H1 (cell line): ENCODE results near the gene NPBWR2. TPM values are rescaled to one million over a fixed set of nuclear protein-coding genes. Genes with fewer than 3 reads are reported as not detected.

Source experiments
- CTCF ChIA-PET: fragments of 300-600 bp; sonication (Branson Sonifier 250); formaldehyde crosslinking; loops from one replicate; lab custom pipeline; 2021; ENCODE audit not compliant: partially characterized antibody; lab: Charles Lee
- POLR2A ChIA-PET: fragments of 300-600 bp; sonication (Branson Sonifier 250); formaldehyde crosslinking; loops from one replicate; lab custom pipeline; 2021; ENCODE audit warnings: inconsistent platforms; ENCODE audit not compliant: partially characterized antibody; lab: Charles Lee
- DNase-seq, 2 experiments: peaks; one replicate each; pipeline versions ENCODE4 v3.0.0 to v3.0.0-alpha.2; 2010 to 2022; ENCODE audit warnings: low spot score in 2 of 2, low read depth in 1 of 2, mixed read lengths in 1 of 2
- FAIRE-seq: peaks from 2 replicates; lab custom pipeline; 2011; peaks lifted over from hg19 to GRCh38; lab: Jason Lieb, UNC
- H2AFZ ChIP-seq: 2 replicates; pipeline ENCODE4 v1.8.1; 2012; ENCODE audit warnings: low read length, inconsistent platforms
- H2AK5ac ChIP-seq: 2 replicates; pipeline ENCODE4 v1.6.1; 2013; ENCODE audit warnings: low read depth, low read length
- H2BK120ac ChIP-seq: replicated peaks from 2 replicates; pipeline ENCODE3; 2013; ENCODE audit warnings: low read depth, low read length, inconsistent platforms
- H2BK12ac ChIP-seq: 2 replicates; pipeline ENCODE4 v1.6.1; 2013; ENCODE audit warnings: low read depth, low read length
- H2BK15ac ChIP-seq: 2 replicates; pipeline ENCODE4 v1.6.1; 2013; ENCODE audit warnings: low read length
- H2BK20ac ChIP-seq: 2 replicates; pipeline ENCODE4 v1.6.1; 2013; ENCODE audit warnings: low read length
- H2BK5ac ChIP-seq: 2 replicates; pipeline ENCODE4 v1.6.1; 2013; ENCODE audit warnings: low read depth, low read length
- H3K14ac ChIP-seq: 2 replicates; pipeline ENCODE4 v1.6.1; 2013; ENCODE audit warnings: inconsistent platforms; ENCODE audit not compliant: insufficient read length
- H3K18ac ChIP-seq: 2 replicates; pipeline ENCODE4 v1.6.1; 2013; ENCODE audit warnings: low read length; ENCODE audit errors: extremely low read depth
- H3K23ac ChIP-seq: 2 replicates; pipeline ENCODE4 v1.6.1; 2013; ENCODE audit warnings: inconsistent platforms; ENCODE audit not compliant: insufficient read length
- H3K23me2 ChIP-seq: 2 replicates; pipeline ENCODE4 v1.6.1; 2013; ENCODE audit warnings: low read depth, low read length
- H3K27ac ChIP-seq: 2 replicates; pipeline ENCODE4 v1.6.1; 2011; ENCODE audit warnings: low read depth, low read length, inconsistent platforms
- H3K27me3 ChIP-seq, 4 experiments: replicated peaks in 1 of 4; 1 replicate in 1 of 4; 2 replicates in 3 of 4; pipeline versions ENCODE4 v1.6.1 to v1.8.1; 2011 to 2013; ENCODE audit warnings: low read length in 3 of 4, mild to moderate bottlenecking in 3 of 4, inconsistent platforms in 2 of 4, mixed read lengths in 2 of 4, moderate library complexity in 1 of 4; ENCODE audit not compliant: control insufficient read depth in 3 of 4, insufficient read depth in 3 of 4; ENCODE audit errors: extremely low read depth in 1 of 4
- H3K36me3 ChIP-seq, 4 experiments: 2 replicates each; pipeline versions ENCODE4 v1.6.1 to v1.8.1; 2011 to 2013; ENCODE audit warnings: mild to moderate bottlenecking in 4 of 4, low read length in 3 of 4, moderate library complexity in 2 of 4, control low read depth in 1 of 4, inconsistent platforms in 1 of 4; ENCODE audit not compliant: insufficient read depth in 4 of 4, control insufficient read depth in 2 of 4
- H3K4ac ChIP-seq: replicated peaks from 2 replicates; pipeline ENCODE3; 2013; ENCODE audit warnings: low read length, low read depth, mixed read lengths, inconsistent platforms; ENCODE audit not compliant: insufficient read length
- H3K4me1 ChIP-seq, 4 experiments: replicated peaks in 1 of 4; 1 replicate in 1 of 4; 2 replicates in 3 of 4; pipeline versions ENCODE4 v1.6.1 to v1.8.1; 2011 to 2013; ENCODE audit warnings: low read length in 3 of 4, inconsistent platforms in 2 of 4, mixed read lengths in 1 of 4; ENCODE audit not compliant: insufficient read depth in 4 of 4, control insufficient read depth in 3 of 4
- H3K4me2 ChIP-seq, 2 experiments: 2 replicates each; pipeline versions ENCODE4 v1.6.1 to v1.8.1; 2011 to 2013; ENCODE audit warnings: low read depth in 2 of 2, low read length in 2 of 2, control low read depth in 1 of 2, inconsistent platforms in 1 of 2, mild to moderate bottlenecking in 1 of 2; ENCODE audit not compliant: insufficient read depth in 1 of 2
- H3K4me3 ChIP-seq, 4 experiments: fragments of 200-600, 300-600 bp in 1 of 4; sonication (generic), shearing (Covaris generic), sonication (Bioruptor Twin) in 1 of 4; 2 replicates each; pipeline versions ENCODE4 v1.5.1 to v1.8.1; 2011 to 2016; ENCODE audit warnings: low read length in 4 of 4, low read depth in 3 of 4, control low read depth in 2 of 4, inconsistent platforms in 2 of 4, mild to moderate bottlenecking in 2 of 4, mixed read lengths in 1 of 4, moderate library complexity in 1 of 4; ENCODE audit not compliant: insufficient read depth in 2 of 4; ENCODE audit errors: extremely low read depth in 1 of 4
- H3K56ac ChIP-seq: replicated peaks from 2 replicates; pipeline ENCODE3; 2013; ENCODE audit warnings: low read depth, mild to moderate bottlenecking, mixed read lengths, low read length, inconsistent platforms; ENCODE audit not compliant: insufficient read length
- H3K79me1 ChIP-seq: 2 replicates; pipeline ENCODE4 v1.6.1; 2013; ENCODE audit warnings: low read depth, low read length, control low read depth
- H3K79me2 ChIP-seq, 2 experiments: 2 replicates each; pipeline versions ENCODE4 v1.6.1 to v1.8.1; 2012 to 2013; ENCODE audit warnings: low read length in 2 of 2, mild to moderate bottlenecking in 2 of 2, inconsistent platforms in 1 of 2; ENCODE audit not compliant: insufficient read depth in 2 of 2, control insufficient read depth in 1 of 2
- H3K9ac ChIP-seq, 4 experiments: replicated peaks in 1 of 4; 1 replicate in 1 of 4; 2 replicates in 3 of 4; pipeline versions ENCODE4 v1.6.1 to v1.8.1; 2011 to 2013; ENCODE audit warnings: low read depth in 3 of 4, low read length in 3 of 4, control low read depth in 2 of 4, mild to moderate bottlenecking in 2 of 4, moderate library complexity in 2 of 4, inconsistent platforms in 1 of 4; ENCODE audit errors: extremely low read depth in 1 of 4
- H3K9me3 ChIP-seq, 2 experiments: 2 replicates each; pipeline versions ENCODE4 v1.6.1 to v1.8.1; 2012 to 2013; ENCODE audit warnings: mild to moderate bottlenecking in 2 of 2, moderate library complexity in 2 of 2, control low read depth in 1 of 2, inconsistent platforms in 1 of 2, low read depth in 1 of 2, low read length in 1 of 2, mixed read lengths in 1 of 2; ENCODE audit not compliant: insufficient read depth in 2 of 2
- H4K20me1 ChIP-seq, 2 experiments: replicated peaks in 1 of 2; 2 replicates each; pipeline versions ENCODE3 to v1.8.1; 2011 to 2013; ENCODE audit warnings: inconsistent platforms in 2 of 2, low read length in 2 of 2, mild to moderate bottlenecking in 1 of 2; ENCODE audit not compliant: insufficient read depth in 2 of 2, control insufficient read depth in 1 of 2
- H4K5ac ChIP-seq: 2 replicates; pipeline ENCODE4 v1.6.1; 2013; ENCODE audit warnings: low read length, low read depth, mixed read lengths, inconsistent platforms; ENCODE audit not compliant: insufficient read length
- H4K8ac ChIP-seq: 2 replicates; pipeline ENCODE4 v1.8.0; 2013; ENCODE audit warnings: mild to moderate bottlenecking, moderate library complexity, low read length, inconsistent platforms; ENCODE audit not compliant: insufficient read depth; ENCODE audit errors: extremely low read depth
- H4K91ac ChIP-seq: replicated peaks from 2 replicates; pipeline ENCODE3; 2013; ENCODE audit warnings: low read length, mixed read lengths, inconsistent platforms; ENCODE audit not compliant: insufficient read length
- CTCF ChIP-seq, 3 experiments: IDR thresholded peaks; 1 replicate in 2 of 3; 2 replicates in 1 of 3; pipeline versions ENCODE4 v1.5.1 to v1.6.1; 2011; ENCODE audit warnings: low read length in 3 of 3, mild to moderate bottlenecking in 3 of 3, inconsistent platforms in 2 of 3, low read depth in 1 of 3, moderate library complexity in 1 of 3; ENCODE audit not compliant: insufficient read depth in 1 of 3; ENCODE audit errors: control extremely low read depth in 1 of 3
- E2F6 ChIP-seq: IDR thresholded peaks from 2 replicates; pipeline ENCODE4 v1.6.1; 2012; ENCODE audit warnings: inconsistent platforms
- GTF2F1 ChIP-seq: IDR thresholded peaks from 2 replicates; pipeline ENCODE4 v1.6.1; 2012; ENCODE audit warnings: low read depth, low read length, improper control_type of control experiment, borderline replicate concordance
- JUN ChIP-seq: IDR thresholded peaks from 2 replicates; pipeline ENCODE4 v1.6.1; 2011; ENCODE audit warnings: low read depth, mild to moderate bottlenecking, improper control_type of control experiment, low read length
- KDM1A ChIP-seq: fragments of 200-600, 300-600 bp; sonication (generic); IDR thresholded peaks from 2 replicates; pipeline ENCODE4 v1.7.1; 2016; ENCODE audit warnings: mild to moderate bottlenecking, low read length, borderline replicate concordance
- SP2 ChIP-seq: IDR thresholded peaks from 2 replicates; pipeline ENCODE4 v1.6.1; 2012; ENCODE audit warnings: mild to moderate bottlenecking, low read length, inconsistent platforms
- SP4 ChIP-seq: IDR thresholded peaks from 2 replicates; pipeline ENCODE4 v1.6.1; 2012; ENCODE audit warnings: low read length, inconsistent platforms
- TEAD4 ChIP-seq: IDR thresholded peaks from 2 replicates; pipeline ENCODE4 v1.6.1; 2012; ENCODE audit warnings: low read depth, low read length, inconsistent platforms, mixed read lengths
- USF2 ChIP-seq: IDR thresholded peaks from 2 replicates; pipeline ENCODE4 v1.6.1; 2011; ENCODE audit warnings: low read length, improper control_type of control experiment
- WGBS, 2 experiments: shearing (Covaris generic) in 1 of 2; methylation state at CpG; one replicate each; pipeline versions ENCODE4 v1.1.6 to v1.1.7; 2013 to 2015; ENCODE audit warnings: low lambda C conversion rate in 2 of 2, mixed read lengths in 2 of 2, inconsistent platforms in 1 of 2, low coverage in 1 of 2, missing lambda C conversion rate in 1 of 2; ENCODE audit not compliant: insufficient replicate concordance in 2 of 2, insufficient coverage in 1 of 2, insufficient read length in 1 of 2; ENCODE audit errors: extremely low coverage in 1 of 2, missing lambda C conversion rate in 1 of 2; 5-methylcytosine and 5-hydroxymethylcytosine counted together
- polyA plus RNA-seq, 7 experiments: library from polyadenylated mRNA; depleted of rRNA in 3 of 7; stranded (reverse) in 5 of 7; unstranded in 2 of 7; fragments of >200 nt in 5 of 7; fragments of 200-250 nt in 2 of 7; gene quantifications; 1 replicate in 5 of 7; 2 replicates in 1 of 7; 4 replicates in 1 of 7; pipeline versions ENCODE4 v1.2.1 to v1.2.3, GENCODE V29; 2011 to 2013; ENCODE audit warnings: missing spikeins in 2 of 7, mixed read lengths in 2 of 7
- total RNA-seq: library from RNA; stranded (reverse); fragmentation: NEBNext Ultra II Directional; extraction: Animal tissue kit (Norgen Biotek cat#: 25700); gene quantifications from 2 replicates; pipeline ENCODE4 v1.2.1, GENCODE V29; 2021

Gene NPBWR2
- total and polyA plus RNA-seq, 2 of the 8 experiments (the other 6 are each of a cell fraction or from before 2014, with no cell fraction given), result not detected

GRCh38 chr20:64098471-64099013 lies 8.8 kb downstream of the NPBWR2 start:
- H3K14ac ChIP-seq, result no peak overlapping the region
- no peak overlapping the region for H2BK15ac ChIP-seq
- no peak overlapping the region for H2AK5ac ChIP-seq
- H3K23me2 ChIP-seq, result peaks cover 7% of the 10 kb centered on the region; the same call in 1 of the 2 replicates
- no peak for DNase-seq
- no peak overlapping the region for H3K4me3 ChIP-seq
- no peak overlapping the region; the same call in 1 of the 2 replicates for H4K8ac ChIP-seq
- no peak overlapping the region for H2BK12ac ChIP-seq
- H3K4me2 ChIP-seq, result no peak overlapping the region
- H3K27me3 ChIP-seq, result peaks cover 2 to 26% (median 21%) of the 10 kb centered on the region in 4 experiments
- no peak overlapping the region for H3K56ac ChIP-seq
- no peaks in the 10 kb centered on the region for H3K9me3 ChIP-seq
- peaks cover 0 to 2% (median under 1%) of the 10 kb centered on the region in 4 experiments; a peak in 1 of 7 replicates for H3K4me1 ChIP-seq
- H3K36me3 ChIP-seq, result no peaks in the 10 kb centered on the region
- no peak overlapping the region for H2BK20ac ChIP-seq
- no peak overlapping the region for H3K18ac ChIP-seq
- H2BK120ac ChIP-seq, result no peak overlapping the region
- H3K4ac ChIP-seq, result no peak overlapping the region
- no peak overlapping the region for H4K5ac ChIP-seq
- no peak overlapping the region for H3K27ac ChIP-seq
- CTCF ChIA-PET, result interaction anchor here (1.0 to 5.0 kb wide), 7 partner anchors 9 to 45 kb away, joined by 3 to 41 read pairs (median 4); partner anchors contain the start of gene LKAAEAR1
- no peaks in the 10 kb centered on the region for H3K79me2 ChIP-seq
- no peak overlapping the region; a peak in 1 of 7 replicates for H3K9ac ChIP-seq
- H4K91ac ChIP-seq, result no peak overlapping the region
- FAIRE-seq, result no peak
- no peak overlapping the region for H2BK5ac ChIP-seq
- H3K79me1 ChIP-seq, result no peaks in the 10 kb centered on the region
- no peak overlapping the region for H2AFZ ChIP-seq
- POLR2A ChIA-PET, result interaction anchor here (1.1 kb wide), 1 partner anchor 10 kb away, joined by 3 read pairs; no protein-coding TSS in a partner anchor
- 88% methylated on average over 28 of the region's 28 CpGs; no CpG with 5 or more reads in 1 of the 2 experiments for WGBS, 2 experiments
- H4K20me1 ChIP-seq, result peaks cover 0 to 2% of the 10 kb centered on the region in 2 experiments
- no peak overlapping the region for H3K23ac ChIP-seq
- TF ChIP-seq USF2, result no peak
- no peak for TF ChIP-seq KDM1A
- no peak for TF ChIP-seq CTCF (IDR thresholded peaks at IDR 0.05; ENCODE audit: control extremely low read depth in 1 of 3, insufficient read depth in 1 of 3, low read depth in 1 of 3, low read length in 3 of 3)
- TF ChIP-seq SP2, result no peak
- TF ChIP-seq GTF2F1, result no peak
- no peak for TF ChIP-seq JUN
- TF ChIP-seq E2F6, result no peak
- no peak for TF ChIP-seq TEAD4
- TF ChIP-seq SP4, result no peak
